ENCODE data around the gene LMO4.

The LMO4 gene

DNA sequence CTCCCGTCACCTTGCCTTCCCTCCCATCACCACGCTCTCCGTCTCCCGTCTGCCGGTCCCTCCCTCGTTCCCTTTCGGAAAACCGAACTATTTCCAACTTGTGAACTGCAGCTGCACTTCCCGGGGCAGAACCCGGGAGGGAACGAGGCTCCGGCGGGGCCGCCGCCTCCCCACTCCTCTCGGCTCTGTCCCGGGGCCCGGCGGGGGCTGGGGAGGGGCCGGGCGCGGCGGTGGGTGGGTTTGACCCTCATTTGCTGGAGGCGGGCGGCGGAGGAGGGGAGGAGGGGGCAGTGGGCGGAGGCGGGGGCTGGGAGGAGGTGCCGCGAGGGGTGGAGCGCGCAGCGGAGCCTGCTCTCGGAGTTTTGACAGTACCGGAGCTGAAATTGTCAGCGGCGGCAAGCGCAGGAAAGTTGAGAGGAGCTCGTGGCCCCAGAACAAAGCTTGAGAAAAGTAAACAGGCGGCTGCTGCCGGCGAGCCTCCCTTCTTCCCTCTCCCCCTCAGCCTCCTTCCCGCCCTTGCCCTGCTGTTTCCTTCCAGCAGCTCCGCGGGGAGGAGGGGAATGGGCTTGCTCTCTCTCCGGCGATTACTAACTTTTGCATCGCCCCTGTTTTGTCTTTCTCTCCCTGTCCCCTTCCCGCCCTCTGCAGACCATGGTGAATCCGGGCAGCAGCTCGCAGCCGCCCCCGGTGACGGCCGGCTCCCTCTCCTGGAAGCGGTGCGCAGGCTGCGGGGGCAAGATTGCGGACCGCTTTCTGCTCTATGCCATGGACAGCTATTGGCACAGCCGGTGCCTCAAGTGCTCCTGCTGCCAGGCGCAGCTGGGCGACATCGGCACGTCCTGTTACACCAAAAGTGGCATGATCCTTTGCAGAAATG, 2.9 kb downstream of the LMO4 start:
- peak overlapping the region; percentile 74 for H3K4me3 ChIP-seq (replicated peaks; ENCODE audit: low read depth, low read length)
- no peak for DNase-seq (ENCODE audit: extremely low read depth, low read depth)
- TF ChIP-seq, protein P1, sequence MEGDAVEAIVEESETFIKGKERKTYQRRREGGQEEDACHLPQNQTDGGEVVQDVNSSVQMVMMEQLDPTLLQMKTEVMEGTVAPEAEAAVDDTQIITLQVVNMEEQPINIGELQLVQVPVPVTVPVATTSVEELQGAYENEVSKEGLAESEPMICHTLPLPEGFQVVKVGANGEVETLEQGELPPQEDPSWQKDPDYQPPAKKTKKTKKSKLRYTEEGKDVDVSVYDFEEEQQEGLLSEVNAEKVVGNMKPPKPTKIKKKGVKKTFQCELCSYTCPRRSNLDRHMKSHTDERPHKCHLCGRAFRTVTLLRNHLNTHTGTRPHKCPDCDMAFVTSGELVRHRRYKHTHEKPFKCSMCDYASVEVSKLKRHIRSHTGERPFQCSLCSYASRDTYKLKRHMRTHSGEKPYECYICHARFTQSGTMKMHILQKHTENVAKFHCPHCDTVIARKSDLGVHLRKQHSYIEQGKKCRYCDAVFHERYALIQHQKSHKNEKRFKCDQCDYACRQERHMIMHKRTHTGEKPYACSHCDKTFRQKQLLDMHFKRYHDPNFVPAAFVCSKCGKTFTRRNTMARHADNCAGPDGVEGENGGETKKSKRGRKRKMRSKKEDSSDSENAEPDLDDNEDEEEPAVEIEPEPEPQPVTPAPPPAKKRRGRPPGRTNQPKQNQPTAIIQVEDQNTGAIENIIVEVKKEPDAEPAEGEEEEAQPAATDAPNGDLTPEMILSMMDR (IDR thresholded peaks at IDR 0.05; ENCODE audit: low read depth, low read length, missing control alignments): no peak

DNA sequence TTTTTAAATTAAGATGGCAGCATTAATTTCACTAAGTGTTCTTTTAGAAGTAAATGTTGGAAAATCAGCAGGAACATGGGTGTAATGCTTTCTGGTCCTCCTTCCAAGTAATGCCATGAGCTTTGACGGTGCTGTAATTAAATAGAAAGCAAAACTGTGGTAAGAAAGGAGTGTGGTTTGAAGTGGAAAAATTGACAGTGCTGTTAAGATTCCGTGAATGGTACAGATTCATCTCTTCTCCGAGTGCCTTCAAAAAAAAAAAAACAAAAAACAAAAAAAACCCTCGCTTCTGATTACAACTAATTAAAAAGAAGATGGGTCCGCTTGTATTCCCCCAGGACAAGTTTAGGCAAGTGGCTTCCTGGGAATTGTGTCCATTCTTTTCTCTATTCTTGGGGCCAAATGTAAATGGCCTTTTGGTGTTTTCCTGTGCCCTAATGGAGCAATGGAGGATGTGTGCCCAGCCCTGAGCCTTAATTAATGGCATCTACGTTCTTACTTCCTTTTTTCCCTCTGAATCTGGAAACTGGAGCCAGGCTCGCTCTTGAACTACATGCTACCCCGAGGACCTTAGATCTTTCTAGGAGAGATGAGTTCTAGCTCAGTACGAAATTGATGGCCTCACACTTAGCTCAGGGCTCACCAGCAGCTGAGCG, 5.1 kb downstream of the LMO4 start:
- DNase-seq (ENCODE audit: extremely low read depth, low read depth): no peak
- TF ChIP-seq, protein P1 (IDR thresholded peaks at IDR 0.05; ENCODE audit: low read depth, low read length, missing control alignments): no peak
- peak overlapping the region; percentile 49 for H3K4me3 ChIP-seq (replicated peaks; ENCODE audit: low read depth, low read length)

GRCh38 chr1:87334351-87335174, 5.9 kb downstream of the LMO4 start:
- H3K4me3 ChIP-seq (replicated peaks; ENCODE audit: low read depth, low read length): peak overlapping the region; percentile 49
- TF ChIP-seq, protein P1 (IDR thresholded peaks at IDR 0.05; ENCODE audit: low read depth, low read length, missing control alignments): no peak
- DNase-seq (ENCODE audit: extremely low read depth, low read depth): no peak

GRCh38 chr1:87335175-87335884, 6.7 kb downstream of the LMO4 start:
- no peak for DNase-seq (ENCODE audit: extremely low read depth, low read depth)
- TF ChIP-seq, protein P1 (IDR thresholded peaks at IDR 0.05; ENCODE audit: low read depth, low read length, missing control alignments): no peak
- H3K4me3 ChIP-seq (replicated peaks; ENCODE audit: low read depth, low read length): peak overlapping the region; percentile 49

GRCh38 chr1:87336623-87337067, 8.0 kb downstream of the LMO4 start:
- TF ChIP-seq, protein P1 (IDR thresholded peaks at IDR 0.05; ENCODE audit: low read depth, low read length, missing control alignments): no peak
- H3K4me3 ChIP-seq (replicated peaks; ENCODE audit: low read depth, low read length): no peak overlapping the region
- no peak for DNase-seq (ENCODE audit: extremely low read depth, low read depth)

GRCh38 chr1:87337606-87338005, 8.9 kb downstream of the LMO4 start:
- no peak overlapping the region for H3K4me3 ChIP-seq (replicated peaks; ENCODE audit: low read depth, low read length)

More at GRCh38 chr1:87337606-87338005, 8.9 kb downstream of the LMO4 start:
- no peak for DNase-seq (ENCODE audit: extremely low read depth, low read depth)
- TF ChIP-seq, protein P1 (IDR thresholded peaks at IDR 0.05; ENCODE audit: low read depth, low read length, missing control alignments): no peak

Data from HFF-Myc (cell line).